GM23248 (cell line): ENCODE measurements around the gene GAPT.

Experiments
- EZH2 ChIP-seq: fragments of 200-600 bp; sonication (generic); IDR thresholded peaks from 2 replicates; pipeline ENCODE4 v1.6.1; 2018; ENCODE audit warnings: antibody characterized with exemption, mild to moderate bottlenecking; ENCODE audit not compliant: insufficient read depth, poor library complexity, severe bottlenecking
- EZH2phosphoT487 ChIP-seq: fragments of 200-600 bp; sonication (generic); IDR thresholded peaks from 2 replicates; pipeline ENCODE4 v1.6.1; 2018; ENCODE audit warnings: antibody characterized with exemption, moderate library complexity, mild to moderate bottlenecking, low read depth; ENCODE audit not compliant: insufficient read depth

DNA sequence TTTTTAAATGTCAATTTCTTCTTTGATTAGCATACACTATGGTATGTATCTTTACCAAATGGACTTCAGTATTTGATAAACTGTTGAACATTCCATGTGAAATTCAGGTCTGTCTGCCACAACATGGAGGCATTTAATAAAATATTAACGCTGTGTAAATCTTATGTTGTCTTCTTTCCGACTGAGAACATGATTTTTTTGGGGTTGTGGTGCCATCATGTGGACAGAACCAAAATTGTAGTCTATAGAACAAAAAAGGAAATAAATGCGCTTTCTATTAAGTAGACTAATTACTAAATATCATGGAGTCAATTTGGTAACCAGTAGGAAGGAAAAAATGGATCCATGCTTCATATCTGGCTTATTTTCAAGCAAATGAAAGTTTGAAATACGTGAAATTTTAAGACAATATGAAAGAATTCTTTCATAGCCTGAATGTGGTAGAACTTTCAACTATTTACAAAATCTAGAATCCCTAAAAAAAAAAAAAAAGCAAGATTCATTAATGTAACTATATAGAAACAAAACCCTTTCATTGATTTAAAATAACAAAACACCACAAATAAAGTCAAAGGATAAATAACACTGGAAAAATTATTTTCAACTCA, 28.5 kb upstream of the GAPT start:
- no peak for TF ChIP-seq EZH2
- TF ChIP-seq EZH2phosphoT487 = no peak
